Measurements from ENCODE around the gene PMIS2. TPM values are rescaled to one million over a fixed set of nuclear protein-coding genes. Genes with fewer than 3 reads are reported as not detected.

PMIS2 gene
- polyA plus RNA-seq, 3 donors: not detected

- H3K4me3 Mint-ChIP-seq: no peak overlapping the region
- H3K4me1 Mint-ChIP-seq: peaks cover 13% of the 10 kb centered on the region
Observed at GRCh38 chr19:35553385-35554000, 32.5 kb upstream of the PMIS2 start.

GRCh38 chr19:35554076-35554475 lies 31.9 kb upstream of the PMIS2 start:
- Mint-ChIP-seq H3K27me3 (ENCODE audit: low read depth in 3 of 3) (peaks cover 22 to 30% (median 24%) of the 10 kb centered on the region in 3 donors), H3K27ac (no peak overlapping the region), H3K4me3 (peak overlapping the region in 1 of 2 donors; percentile 9), H3K9me3 (peaks cover 0 to 7% (median 2%) of the 10 kb centered on the region in 7 donors), H3K36me3 (peaks cover 7 to 8% of the 10 kb centered on the region in 2 donors), H3K4me1 (peaks cover 12% of the 10 kb centered on the region)
- no peak overlapping the region for H2AFZ ChIP-seq (ENCODE audit: insufficient read depth, low read depth, low read length, poor library complexity, severe bottlenecking)
- no peak overlapping the region for H3K9ac ChIP-seq (ENCODE audit: insufficient read depth, low read length, poor library complexity, severe bottlenecking)
- peaks cover 4% of the 10 kb centered on the region for H4K20me1 ChIP-seq (ENCODE audit: insufficient read depth, low read length)
- no peak overlapping the region for H3K4me2 ChIP-seq (replicated peaks; ENCODE audit: extremely low read depth, low read length, poor library complexity, severe bottlenecking)
- intact Hi-C loops (cut with micrococcal nuclease): no loop called here
- no peaks in the 10 kb centered on the region for H3K79me2 ChIP-seq (ENCODE audit: insufficient read depth, low read length)
- H3K36me3 ChIP-seq (replicated peaks in 1 of 2; ENCODE audit: control insufficient read depth in 1 of 2, insufficient read depth in 2 of 2, low read length in 2 of 2): no peaks in the 10 kb centered on the region
- TF ChIP-seq CTCF (IDR thresholded peaks at IDR 0.05): no peak
- H3K4me1 ChIP-seq (ENCODE audit: control insufficient read depth in 1 of 2, insufficient read depth in 2 of 2, low read length in 2 of 2): peaks cover 11 to 14% of the 10 kb centered on the region in 2 donors
- no peak overlapping the region for H3K27ac ChIP-seq (ENCODE audit: low read depth in 1 of 2, low read length in 2 of 2)
- DNase-seq: no peak
- peaks cover 0 to 16% of the 10 kb centered on the region in 2 donors for H3K27me3 ChIP-seq (ENCODE audit: control insufficient read depth in 2 of 2, insufficient read depth in 2 of 2, low read length in 2 of 2)
- H3K4me3 ChIP-seq (replicated peaks in 1 of 3; ENCODE audit: low read depth in 2 of 3, low read length in 3 of 3): no peak overlapping the region
- WGBS (ENCODE audit: insufficient coverage): 92% methylated on average over 3 of the region's 5 CpGs
- H3K9me3 ChIP-seq (replicated peaks in 1 of 2; ENCODE audit: control insufficient read depth in 1 of 2, insufficient read depth in 1 of 2, low read length in 2 of 2): peaks cover 0 to 5% of the 10 kb centered on the region in 2 donors

More at GRCh38 chr19:35553385-35554000, 32.5 kb upstream of the PMIS2 start:
- Histone ChIP-seq H3K9ac (ENCODE audit: insufficient read depth, low read length, poor library complexity, severe bottlenecking) (no peak overlapping the region), H3K79me2 (ENCODE audit: insufficient read depth, low read length) (no peaks in the 10 kb centered on the region), H3K4me2 (replicated peaks; ENCODE audit: extremely low read depth, low read length, poor library complexity, severe bottlenecking) (no peak overlapping the region), H3K27me3 (ENCODE audit: control insufficient read depth in 2 of 2, insufficient read depth in 2 of 2, low read length in 2 of 2) (peaks cover 0 to 11% of the 10 kb centered on the region in 2 donors), H4K20me1 (ENCODE audit: insufficient read depth, low read length) (peaks cover 4% of the 10 kb centered on the region), H3K4me3 (replicated peaks in 1 of 3; ENCODE audit: low read depth in 2 of 3, low read length in 3 of 3) (no peak overlapping the region), H3K27ac (ENCODE audit: low read depth in 1 of 2, low read length in 2 of 2) (no peak overlapping the region), H2AFZ (ENCODE audit: insufficient read depth, low read depth, low read length, poor library complexity, severe bottlenecking) (no peak overlapping the region), H3K9me3 (replicated peaks in 1 of 2; ENCODE audit: control insufficient read depth in 1 of 2, insufficient read depth in 1 of 2, low read length in 2 of 2) (no peaks in the 10 kb centered on the region), H3K4me1 (ENCODE audit: control insufficient read depth in 1 of 2, insufficient read depth in 2 of 2, low read length in 2 of 2) (peaks cover 10 to 12% of the 10 kb centered on the region in 2 donors), H3K36me3 (replicated peaks in 1 of 2; ENCODE audit: control insufficient read depth in 1 of 2, insufficient read depth in 2 of 2, low read length in 2 of 2) (no peaks in the 10 kb centered on the region)
- peaks cover 8 to 12% of the 10 kb centered on the region in 2 donors for H3K36me3 Mint-ChIP-seq
- H3K27me3 Mint-ChIP-seq (ENCODE audit: low read depth in 3 of 3): peaks cover 18 to 24% (median 18%) of the 10 kb centered on the region in 3 donors
- intact Hi-C loops (cut with micrococcal nuclease): no loop called here
- no peak for TF ChIP-seq CTCF (IDR thresholded peaks at IDR 0.05)
- no peak overlapping the region for H3K27ac Mint-ChIP-seq
- peaks cover 0 to 5% (median 2%) of the 10 kb centered on the region in 7 donors for H3K9me3 Mint-ChIP-seq
- no peak for DNase-seq
- WGBS (ENCODE audit: insufficient coverage): 78% methylated on average over 11 of the region's 14 CpGs

Measured in CD14-positive monocyte (primary cell).